Activated T-cell treated with anti-CD3 and anti-CD28 coated beads for 24 hours (primary cell): ENCODE measurements around the gene NR6A1.

Source experiments
- DNase-seq: peaks from one replicate; pipeline ENCODE4 v3.0.0-alpha.2; 2020; ENCODE audit warnings: low read depth

The NR6A1 gene

DNA sequence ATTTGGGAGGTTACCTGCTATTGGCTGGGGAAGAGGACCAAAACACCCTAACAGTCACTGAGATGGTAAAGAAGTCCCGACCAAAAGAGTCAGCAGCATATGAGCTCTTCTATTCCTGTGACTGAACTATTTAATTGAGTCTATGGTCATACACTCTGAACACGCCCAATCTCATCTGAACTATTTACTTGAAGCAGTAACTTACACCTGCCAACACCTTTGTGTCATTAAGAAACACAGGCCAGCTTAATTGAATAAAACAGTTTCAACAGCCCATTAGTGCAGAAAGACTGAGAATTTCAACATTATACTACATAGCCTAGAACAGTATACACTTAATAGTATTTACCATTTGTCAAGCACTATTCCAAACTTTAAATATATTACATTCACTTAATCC is 47.8 kb downstream of the NR6A1 start:
- no peak for DNase-seq

DNA sequence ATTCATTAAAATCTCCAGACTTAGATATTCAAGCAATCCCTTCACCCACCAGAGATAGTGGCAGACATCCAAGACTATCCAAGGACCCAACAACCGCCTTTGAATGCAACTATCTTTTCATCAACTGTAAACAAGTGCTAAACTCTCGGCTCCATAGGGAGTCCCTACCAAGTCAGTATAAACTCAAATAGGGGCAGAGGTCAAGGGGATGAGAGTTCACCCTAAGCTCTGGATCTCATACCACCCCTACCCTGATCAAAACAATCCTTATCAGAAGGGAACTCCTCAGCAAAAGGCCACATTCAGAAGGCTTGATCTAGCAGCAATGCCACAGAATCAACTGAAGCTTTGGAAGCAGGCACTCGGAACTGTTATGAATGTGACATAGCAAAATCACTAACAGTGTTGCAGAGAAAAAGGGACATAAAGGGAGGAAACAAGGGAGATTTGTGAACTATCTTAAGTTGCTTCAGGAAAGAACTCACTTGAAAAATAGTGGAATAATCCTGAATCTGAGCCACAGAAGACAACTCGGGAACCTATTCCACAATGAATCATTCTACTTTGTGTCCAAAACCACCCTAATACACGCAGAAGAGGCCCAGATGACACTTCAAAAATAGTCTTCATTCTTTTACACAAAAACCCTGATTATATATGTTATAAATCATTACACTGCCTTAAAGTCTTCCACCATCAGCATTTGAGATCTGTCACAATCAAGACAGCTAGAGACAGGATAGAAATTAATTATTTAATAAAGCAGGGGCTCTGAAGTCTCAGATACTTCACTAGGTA is 49.8 kb downstream of the NR6A1 start:
- no peak for DNase-seq

DNA sequence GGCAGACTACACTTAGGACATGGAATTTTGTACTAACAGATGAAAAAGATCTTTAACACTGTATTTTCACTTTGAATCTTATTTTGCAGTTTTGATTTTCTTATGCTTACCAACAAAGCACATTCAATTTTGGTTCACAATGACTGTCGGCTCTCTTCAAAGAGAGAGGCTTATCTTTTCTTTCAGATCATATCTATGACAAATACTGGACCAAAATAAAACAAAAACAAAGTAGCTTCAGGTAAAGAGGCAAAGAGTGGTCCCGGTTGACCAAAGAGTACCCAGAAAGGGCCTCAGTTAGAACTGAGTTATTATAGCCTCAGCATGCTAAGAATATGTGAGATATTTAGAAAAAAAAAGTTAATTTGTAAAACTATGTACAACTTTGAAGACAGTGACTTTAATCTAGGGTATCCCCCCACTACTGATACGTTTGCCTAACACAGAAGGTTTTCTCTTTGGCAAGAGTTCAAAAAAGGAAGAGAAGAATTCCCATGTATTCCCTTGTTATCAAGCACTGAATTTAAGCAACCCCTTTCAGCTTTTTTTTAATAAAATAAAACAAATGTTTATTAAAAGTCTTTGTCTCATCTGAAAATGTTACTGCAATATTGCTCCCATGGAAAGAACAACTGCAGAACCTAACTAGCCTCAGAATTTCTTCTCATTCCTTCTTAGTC is 50.5 kb downstream of the NR6A1 start:
- DNase-seq, result no peak

DNA sequence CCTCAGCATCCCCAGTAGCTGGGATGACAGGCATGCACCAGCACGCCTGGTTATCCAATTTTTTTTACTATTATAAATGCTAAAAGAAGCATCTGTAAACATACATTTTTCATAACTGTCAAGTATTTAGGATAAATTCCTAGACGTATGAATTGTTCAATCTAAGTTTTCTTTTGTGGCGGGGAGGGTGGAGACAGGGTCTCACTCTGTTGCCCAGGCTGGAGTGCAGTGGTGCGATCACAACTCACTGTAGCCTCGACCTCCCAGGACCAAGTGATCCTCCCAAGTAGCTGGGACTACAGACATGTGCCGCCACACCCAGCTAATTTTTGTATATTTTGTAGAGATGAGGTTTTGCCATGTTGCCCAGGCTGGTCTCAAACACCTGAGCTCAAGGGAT is 52.2 kb downstream of the NR6A1 start:
- DNase-seq, result no peak

DNA sequence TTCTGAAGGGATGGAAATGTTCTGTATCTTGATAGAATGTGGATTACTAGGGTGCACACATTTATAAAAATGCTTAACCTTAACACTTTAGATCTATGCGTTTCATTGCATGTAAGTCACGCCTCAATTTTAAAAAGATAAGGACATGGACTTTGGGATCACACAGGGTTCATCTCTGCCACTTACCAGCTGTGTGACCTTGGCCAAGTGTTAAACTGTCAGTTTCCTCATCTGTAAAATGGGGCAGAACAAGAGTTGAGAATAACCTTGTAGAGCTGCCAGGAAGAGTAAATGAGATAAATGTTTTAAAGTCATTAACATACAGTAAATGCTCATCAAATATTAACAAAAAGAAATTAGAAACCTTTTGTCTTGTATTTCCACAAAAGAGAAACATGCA is 53.5 kb downstream of the NR6A1 start:
- no peak for DNase-seq

DNA sequence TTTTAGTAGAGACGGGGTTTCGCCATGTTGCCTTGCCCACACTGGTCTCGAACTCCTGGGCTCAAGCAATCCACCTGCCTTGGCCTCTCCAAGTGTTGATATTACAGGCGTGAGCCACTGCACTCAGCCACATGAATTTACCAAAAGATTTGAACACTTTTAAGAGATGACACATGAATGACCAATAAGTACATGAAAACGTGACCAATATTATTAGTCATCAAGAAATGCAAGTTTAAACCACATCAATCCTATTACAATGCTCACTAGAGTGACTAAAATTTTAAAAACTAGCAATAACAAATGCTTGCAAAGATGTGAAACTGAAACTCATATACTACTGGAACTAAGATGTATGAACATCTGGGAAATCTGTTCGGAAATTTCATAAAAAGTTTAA is 54.3 kb downstream of the NR6A1 start:
- DNase-seq, result no peak

DNA sequence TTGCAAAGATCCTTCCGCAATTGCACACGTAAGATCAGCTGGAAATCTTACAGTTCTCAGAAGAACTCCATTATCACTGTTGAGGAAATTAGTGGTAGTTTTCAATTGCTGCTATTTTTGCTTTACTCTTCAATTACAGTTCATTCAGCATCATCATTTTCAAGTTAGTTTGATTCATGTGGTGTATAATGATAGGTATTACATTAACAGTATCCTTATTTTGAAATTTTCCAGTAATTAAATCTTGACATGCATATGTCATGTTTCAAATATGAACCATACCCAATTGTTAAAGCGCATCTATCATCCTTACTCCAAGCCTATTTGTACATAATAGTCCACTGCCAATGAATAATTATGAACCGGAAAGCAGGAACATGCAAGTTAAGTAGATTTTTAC is 60.3 kb downstream of the NR6A1 start:
- no peak for DNase-seq

DNA sequence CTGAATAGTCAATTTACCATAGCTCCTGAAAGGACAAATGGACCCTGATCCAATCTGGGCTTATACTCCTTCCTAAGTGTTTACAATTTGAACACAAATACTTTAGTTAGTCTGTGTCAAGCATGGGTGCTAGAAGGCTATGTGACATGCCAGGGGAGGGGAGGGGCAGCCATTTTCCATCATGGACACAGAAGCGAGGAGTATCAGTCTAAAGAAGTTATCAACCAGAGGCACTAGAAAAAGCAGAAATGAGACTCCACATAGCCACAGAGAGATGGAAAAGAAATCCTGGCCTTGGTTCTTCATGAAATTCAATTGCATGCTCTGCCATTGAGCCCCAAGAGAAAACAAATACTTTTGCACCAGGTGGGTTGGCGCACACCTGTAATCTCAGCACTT is 61.8 kb downstream of the NR6A1 start:
- no peak for DNase-seq

DNA sequence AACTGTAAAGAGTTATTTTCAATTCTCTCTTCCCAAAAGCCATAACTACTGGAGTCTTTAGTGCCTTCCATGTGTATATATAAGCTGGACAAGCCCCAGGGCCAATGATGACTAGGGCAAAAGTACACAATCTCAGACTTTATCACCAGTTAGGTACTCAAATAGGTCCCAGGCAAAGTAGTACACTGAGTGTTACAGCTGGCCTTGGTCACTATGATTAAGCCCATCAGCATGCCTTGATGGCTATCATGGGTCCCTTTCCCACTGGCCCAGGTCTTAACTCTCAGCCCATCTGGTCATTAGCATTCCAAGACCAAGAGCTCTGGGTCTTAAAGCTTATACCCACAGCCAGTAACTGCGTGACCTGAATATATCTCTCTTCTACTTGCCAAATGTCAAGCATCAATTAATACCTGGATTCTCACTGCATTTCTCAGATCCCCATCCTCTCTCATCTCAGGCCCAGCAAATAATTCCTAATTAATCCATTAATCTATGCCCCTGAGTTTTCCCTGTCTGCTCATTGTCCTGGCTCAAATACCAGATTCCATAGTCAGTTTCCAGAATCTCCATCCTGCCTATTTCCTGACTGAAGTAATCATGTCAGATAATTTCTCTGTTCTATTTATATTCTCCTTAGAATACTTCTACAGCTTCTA is 62.3 kb downstream of the NR6A1 start:
- no peak for DNase-seq

DNA sequence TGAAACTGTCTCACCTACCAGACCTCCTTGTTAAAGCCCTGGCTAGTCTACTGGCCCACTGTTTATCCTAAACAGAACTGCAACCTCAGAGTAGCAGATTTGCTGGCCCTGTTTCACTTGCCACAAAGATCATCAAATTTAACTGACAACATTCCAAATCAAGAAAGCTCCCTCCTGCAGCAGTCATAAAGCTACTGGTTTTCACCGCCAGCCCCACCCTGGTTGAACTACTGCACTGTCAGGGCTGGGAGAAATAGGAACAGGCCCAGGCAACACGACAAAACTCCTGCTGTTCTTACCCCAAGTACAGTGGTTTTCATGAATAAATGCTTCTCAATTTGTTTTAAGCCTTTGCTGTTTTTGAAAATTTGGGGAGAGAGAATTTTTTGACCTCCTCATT is 63.0 kb downstream of the NR6A1 start:
- DNase-seq, result no peak

DNA sequence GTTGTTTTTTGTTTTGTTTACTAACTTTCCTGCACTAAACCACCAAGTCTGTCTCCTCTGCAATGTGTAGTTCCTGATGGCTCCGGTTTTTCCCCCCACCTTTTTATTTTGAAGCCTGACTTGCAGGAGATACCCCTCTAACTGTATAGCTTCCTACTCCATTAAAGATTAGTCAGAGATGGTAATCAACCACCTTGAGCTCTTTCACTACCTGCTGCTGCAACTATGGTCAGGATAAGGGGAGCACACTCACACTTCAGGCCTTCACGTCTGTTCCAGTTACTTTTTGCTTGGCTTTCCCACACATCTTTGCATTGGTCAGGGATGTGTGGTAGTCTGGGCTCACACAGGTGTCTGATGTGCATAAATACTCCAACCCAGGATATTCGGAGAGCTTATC is 63.4 kb downstream of the NR6A1 start:
- DNase-seq, result no peak

DNA sequence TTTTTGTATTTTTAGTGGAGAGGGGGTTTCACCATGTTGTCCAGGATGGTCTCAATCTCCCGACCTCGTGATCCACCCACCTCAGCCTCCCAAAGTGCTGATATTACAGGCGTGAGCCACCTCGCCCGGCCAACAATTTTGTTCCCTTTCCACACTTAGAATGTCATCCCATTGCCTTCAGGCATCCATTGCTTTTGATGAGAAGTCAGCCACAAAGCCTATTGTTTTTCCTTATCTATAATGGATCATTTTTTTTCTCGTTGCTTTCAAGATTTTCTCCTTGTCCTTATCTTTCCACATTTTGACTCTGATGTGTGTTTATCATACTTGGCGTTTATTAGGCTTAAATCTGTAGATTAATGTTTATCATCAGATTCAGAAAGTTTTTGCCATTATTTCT is 64.4 kb downstream of the NR6A1 start:
- DNase-seq, result no peak

DNA sequence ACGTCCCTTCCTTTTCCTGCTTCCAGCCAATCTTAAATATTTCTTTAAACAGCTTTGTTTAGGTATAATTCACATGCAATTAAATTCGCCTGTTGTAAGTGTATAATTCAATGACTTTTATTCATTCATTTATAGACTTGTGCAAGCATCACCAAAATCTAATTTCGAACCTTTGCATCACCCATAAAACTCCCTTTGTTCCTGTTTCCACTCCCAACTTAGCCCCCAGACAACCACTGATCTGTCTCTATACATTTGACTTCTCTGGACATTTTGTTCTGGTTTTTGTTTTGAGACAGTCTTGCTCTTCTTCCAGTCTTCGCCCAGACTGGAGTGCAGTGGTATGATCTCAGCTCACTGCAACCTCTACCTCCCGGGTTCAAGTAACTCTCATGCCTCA is 71.5 kb downstream of the NR6A1 start:
- DNase-seq, result no peak

DNA sequence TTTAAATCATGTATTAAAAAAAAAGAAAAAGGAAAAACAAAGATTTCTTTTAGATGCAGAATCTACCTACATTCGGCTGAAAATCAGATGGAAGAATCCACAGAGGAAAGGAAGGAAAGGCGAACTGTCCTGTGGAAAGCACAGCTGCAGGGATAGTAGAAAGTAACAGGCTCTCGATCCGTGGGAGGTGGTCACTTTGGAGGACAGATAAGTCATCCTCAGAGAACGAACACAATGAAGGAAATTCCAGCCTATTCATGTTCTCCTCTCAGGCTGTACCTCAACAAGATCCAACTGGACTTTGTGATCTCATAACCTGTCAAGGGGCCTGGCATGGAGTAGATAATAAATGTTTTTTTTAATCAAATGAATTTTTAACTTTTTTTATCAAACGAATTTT is 72.8 kb downstream of the NR6A1 start:
- no peak for DNase-seq

DNA sequence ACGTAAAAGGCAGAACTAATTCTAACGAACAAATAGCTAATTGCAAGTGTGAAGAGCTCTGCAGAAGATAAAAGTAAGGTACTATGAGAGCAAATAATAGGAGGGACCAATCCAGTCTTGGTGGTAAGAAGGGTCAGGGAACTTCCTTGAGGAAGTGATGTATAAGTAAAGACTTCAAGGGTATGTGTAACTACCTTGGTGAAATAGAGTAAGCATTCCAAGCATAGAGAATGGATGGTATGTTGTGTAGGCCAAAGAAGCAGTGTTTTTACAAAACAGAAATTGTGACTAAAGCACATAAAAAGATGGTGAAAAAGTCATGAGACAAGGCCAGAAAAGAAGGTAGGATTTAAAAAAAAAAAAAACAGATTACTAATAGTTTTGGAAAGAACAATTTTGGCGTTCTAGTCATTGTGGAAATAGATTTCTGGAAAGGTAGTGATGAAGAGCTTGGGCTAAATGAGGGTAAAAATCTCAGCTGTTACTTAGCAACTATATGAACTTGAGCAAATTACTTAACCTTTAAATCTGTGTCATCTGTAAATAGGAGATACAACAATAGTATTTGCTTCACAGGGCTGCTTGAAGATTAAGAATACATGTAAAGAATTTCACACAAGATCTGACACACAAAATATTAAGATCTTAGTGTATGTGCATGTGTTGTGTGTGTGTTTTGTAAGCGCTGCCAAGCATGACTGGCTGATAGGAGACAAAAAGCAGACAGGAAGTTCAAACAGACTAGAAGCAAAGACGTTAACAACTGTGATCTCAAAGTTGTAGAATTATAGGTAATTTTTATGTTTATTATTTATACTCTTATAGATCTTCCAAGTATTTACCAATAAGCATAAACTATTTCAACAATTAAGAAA is 73.5 kb downstream of the NR6A1 start:
- no peak for DNase-seq

DNA sequence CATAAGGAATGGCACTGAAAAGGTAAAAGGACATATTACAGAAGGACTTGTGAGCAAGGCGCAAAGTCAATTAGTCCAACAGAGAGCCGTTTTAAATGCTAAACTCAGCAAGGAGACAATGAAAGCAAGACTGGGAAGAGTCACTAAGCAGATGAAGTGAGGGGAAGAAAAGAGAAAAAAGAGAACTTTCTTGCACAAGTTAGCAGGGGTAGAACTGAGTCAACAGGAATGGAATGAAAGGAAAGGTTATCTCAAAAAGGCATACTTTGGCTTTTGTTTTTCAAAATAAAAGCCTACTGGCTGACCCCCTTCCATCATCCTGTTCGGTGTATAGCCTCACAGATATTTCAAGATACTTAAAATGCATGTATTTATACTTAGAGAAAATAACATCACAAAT is 75.0 kb downstream of the NR6A1 start:
- DNase-seq, result no peak

DNA sequence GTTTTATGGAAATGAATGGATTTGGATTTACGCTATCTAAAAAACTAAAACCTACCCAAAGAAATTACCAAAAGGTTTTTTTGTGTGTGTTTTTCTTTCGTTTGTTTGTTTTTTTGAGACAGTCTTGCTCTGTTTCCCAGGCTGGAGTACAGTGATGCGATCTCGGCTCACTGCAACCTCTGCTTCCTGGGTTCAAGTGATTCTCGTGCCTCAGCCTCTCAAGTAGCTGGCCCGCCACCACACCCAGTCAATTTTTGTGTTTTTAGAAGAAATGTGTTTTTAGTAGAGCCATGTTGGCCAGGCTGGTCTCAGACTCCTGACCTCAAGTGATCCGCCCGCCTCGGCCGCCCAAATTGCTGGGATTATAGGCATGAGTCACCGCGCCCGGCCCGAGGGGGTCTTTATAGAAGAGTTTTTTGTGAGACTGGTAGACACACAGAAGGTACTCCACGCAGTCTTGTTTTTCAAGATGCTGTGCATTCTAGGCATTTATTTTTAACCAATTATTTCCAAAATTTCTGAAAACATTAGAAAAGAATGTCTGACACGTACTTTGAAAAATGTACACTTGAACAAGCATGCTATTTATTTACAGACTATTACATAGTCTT is 75.7 kb downstream of the NR6A1 start:
- DNase-seq, result no peak

DNA sequence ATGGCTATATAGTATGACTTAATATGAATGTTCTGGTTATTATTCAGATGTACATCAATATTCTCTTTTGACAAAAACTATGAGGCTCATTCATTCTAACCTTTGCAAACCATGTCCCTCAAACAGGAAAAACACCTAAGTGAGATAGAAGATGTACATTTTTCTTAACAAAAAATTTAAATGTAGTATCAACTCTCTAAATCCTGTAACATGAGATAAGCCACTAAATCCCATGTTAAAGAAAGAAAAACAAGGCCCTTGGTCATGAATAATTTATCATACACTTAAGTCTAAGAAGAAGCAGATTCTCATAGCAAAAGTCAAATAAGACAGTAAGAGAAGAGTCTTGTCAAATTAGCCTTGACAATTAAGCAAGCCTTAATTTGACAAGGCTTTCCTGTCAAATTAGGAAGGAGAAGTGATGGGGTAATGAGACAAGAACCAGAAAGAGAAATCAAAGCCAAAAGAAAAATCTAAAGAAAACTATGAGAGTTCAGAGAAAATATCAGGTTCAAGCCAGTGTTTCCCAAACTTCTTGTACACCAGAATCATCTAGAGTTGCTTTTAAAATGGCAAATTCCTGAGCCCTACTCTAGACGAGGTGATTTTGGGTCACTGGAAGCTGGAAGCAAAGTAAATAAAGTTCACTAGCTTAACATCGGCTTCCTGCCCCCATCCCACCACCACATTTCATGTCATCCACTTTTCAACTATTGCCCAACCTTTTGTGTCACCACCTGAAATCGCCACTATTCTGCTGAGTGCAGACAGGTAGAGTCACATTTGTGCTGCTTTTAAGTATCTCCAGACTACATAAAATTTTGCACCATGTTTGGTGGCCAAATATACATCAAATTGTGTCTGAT is 76.5 kb downstream of the NR6A1 start:
- no peak for DNase-seq

DNA sequence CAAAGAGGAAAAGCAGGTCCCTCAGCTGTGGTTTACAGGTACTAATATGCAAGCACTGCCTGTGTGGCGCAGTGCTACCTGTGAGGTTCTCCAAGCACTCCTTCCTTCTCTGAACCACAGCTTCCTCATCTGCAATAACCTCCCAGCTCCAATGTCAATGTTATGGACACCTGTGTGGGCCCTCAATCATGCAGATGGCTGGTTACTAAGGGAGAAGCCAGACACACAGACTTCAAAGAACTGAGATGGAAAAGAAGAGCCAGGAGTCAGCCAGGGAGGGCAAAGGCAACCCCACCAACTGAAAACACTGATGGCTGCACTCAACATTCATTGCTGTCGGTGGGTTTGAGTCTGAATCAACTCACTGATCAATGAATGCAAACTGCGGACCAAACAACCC is 77.7 kb downstream of the NR6A1 start:
- no peak for DNase-seq

DNA sequence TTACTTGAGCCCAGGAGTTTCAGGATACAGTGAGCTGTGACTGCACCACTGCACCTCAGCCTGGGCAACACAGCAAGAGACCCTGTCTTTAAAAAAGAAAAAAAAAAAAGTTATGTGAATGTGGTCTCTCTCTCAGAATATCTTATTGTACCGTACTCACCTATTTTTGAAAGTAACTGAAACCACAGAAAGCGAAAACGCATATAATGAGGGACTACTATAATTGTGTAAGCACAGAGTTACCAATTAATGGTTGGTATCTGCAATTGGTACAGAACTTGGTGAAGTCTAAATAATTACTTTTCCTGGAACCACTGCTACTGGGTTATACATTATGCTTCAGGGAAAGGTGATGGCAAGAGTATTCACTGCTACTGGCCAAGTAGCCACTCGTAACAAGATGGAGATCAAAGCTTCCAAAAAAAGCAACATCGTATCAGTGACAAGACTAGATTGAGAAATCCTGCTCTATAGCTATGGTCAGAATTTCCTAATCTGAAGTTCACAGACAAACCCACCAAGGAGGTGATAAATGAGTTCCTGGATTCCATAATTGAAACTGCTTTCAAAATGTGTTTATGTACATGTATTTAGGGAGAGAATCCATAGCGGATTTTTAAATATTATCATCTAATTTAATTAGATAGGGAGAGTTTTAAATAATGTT is 82.7 kb downstream of the NR6A1 start:
- no peak for DNase-seq
